Neural progenitor cell (in vitro differentiated cells): ENCODE measurements around the gene CLDN4. TPM values are rescaled to one million over a fixed set of nuclear protein-coding genes. Genes with fewer than 3 reads are reported as not detected.

ENCODE experiments used
- DNase-seq: peaks from one replicate; pipeline ENCODE4 v3.0.0-alpha.2; 2016; ENCODE audit warnings: low spot score
- H2AFZ ChIP-seq: fragments of 200-600 bp; sonication (generic); replicated peaks from 2 replicates; pipeline ENCODE4 v1.6.1; 2016; ENCODE audit warnings: antibody characterized with exemption
- H3F3A ChIP-seq: fragments of 200-600 bp; sonication (generic); 2 replicates; pipeline ENCODE4 v1.6.1; 2016; ENCODE audit warnings: antibody characterized with exemption, low read depth
- H3K27ac ChIP-seq: fragments of 200-600 bp; sonication (generic); 2 replicates; pipeline ENCODE4 v1.5.1; 2016; ENCODE audit warnings: mild to moderate bottlenecking
- H3K27me3 ChIP-seq: fragments of 200-600 bp; sonication (generic); 2 replicates; pipeline ENCODE4 v1.6.1; 2016; ENCODE audit warnings: mild to moderate bottlenecking, moderate library complexity
- H3K36me3 ChIP-seq: fragments of 200-600 bp; sonication (generic); 2 replicates; pipeline ENCODE4 v1.5.1; 2016
- H3K4me1 ChIP-seq: fragments of 200-600 bp; sonication (generic); 2 replicates; pipeline ENCODE4 v1.6.1; 2016; ENCODE audit warnings: mixed run types
- H3K4me2 ChIP-seq: fragments of 200-600 bp; sonication (generic); 2 replicates; pipeline ENCODE4 v1.6.1; 2016
- H3K4me3 ChIP-seq: fragments of 200-600 bp; sonication (generic); 2 replicates; pipeline ENCODE4 v1.5.1; 2016
- H3K79me2 ChIP-seq: fragments of 200-600 bp; sonication (generic); 2 replicates; pipeline ENCODE4 v1.6.1; 2016; ENCODE audit warnings: low read depth
- H3K9ac ChIP-seq: fragments of 200-600 bp; sonication (generic); 2 replicates; pipeline ENCODE4 v1.6.1; 2016
- H3K9me3 ChIP-seq: fragments of 200-600 bp; sonication (generic); 2 replicates; pipeline ENCODE4 v1.5.1; 2016; ENCODE audit warnings: low read depth
- H4K20me1 ChIP-seq: fragments of 200-600 bp; sonication (generic); 2 replicates; pipeline ENCODE4 v1.6.1; 2016; ENCODE audit warnings: low read depth
- H3K27ac Mint-ChIP-seq: 3 replicates; pipeline ENCODE4 v1.8.0; 2021; ENCODE audit warnings: mixed read lengths
- H3K27me3 Mint-ChIP-seq: 2 replicates; pipeline ENCODE4 v1.8.0; 2022; ENCODE audit warnings: low read depth, mild to moderate bottlenecking, inconsistent platforms, moderate library complexity, mixed read lengths; ENCODE audit not compliant: insufficient read depth
- H3K36me3 Mint-ChIP-seq: 3 replicates; pipeline ENCODE4 v1.8.0; 2021; ENCODE audit warnings: mixed read lengths
- H3K4me1 Mint-ChIP-seq: 3 replicates; pipeline ENCODE4 v1.8.0; 2021; ENCODE audit warnings: mixed read lengths
- H3K4me3 Mint-ChIP-seq: 3 replicates; pipeline ENCODE4 v1.8.0; 2021; ENCODE audit warnings: mild to moderate bottlenecking, moderate library complexity, mixed read lengths
- H3K9me3 Mint-ChIP-seq: 3 replicates; pipeline ENCODE4 v1.8.0; 2020; ENCODE audit warnings: mixed read lengths
- CTCF ChIP-seq: fragments of 200-600 bp; sonication (generic); IDR thresholded peaks from 2 replicates; pipeline ENCODE4 v1.5.1; 2017; ENCODE audit warnings: antibody characterized with exemption, mild to moderate bottlenecking
- EZH2 ChIP-seq: fragments of 200-600 bp; sonication (generic); IDR thresholded peaks from 2 replicates; pipeline ENCODE4 v1.6.1; 2017; ENCODE audit warnings: antibody characterized with exemption, mild to moderate bottlenecking, moderate library complexity
- EZH2phosphoT487 ChIP-seq: fragments of 200-600 bp; sonication (generic); IDR thresholded peaks from 2 replicates; pipeline ENCODE4 v1.6.1; 2017; ENCODE audit warnings: antibody characterized with exemption
- total RNA-seq: library from RNA; depleted of rRNA; stranded (reverse); fragments of >200 nt; gene quantifications from 2 replicates; pipeline ENCODE4 v1.2.3, GENCODE V29; 2015; ENCODE audit warnings: low replicate concordance

CLDN4 gene
- total RNA-seq, 1 donor from 2014 or later = not detected

- H3F3A ChIP-seq = no peaks in the 10 kb centered on the region
- H3K27me3 ChIP-seq = no peaks in the 10 kb centered on the region
- no peaks in the 10 kb centered on the region for H3K9me3 ChIP-seq
- no peak overlapping the region for H3K4me3 ChIP-seq
- no peak overlapping the region for H3K9ac ChIP-seq
- H3K4me1 ChIP-seq = no peaks in the 10 kb centered on the region
- H2AFZ ChIP-seq = no peak overlapping the region
- no peaks in the 10 kb centered on the region for H3K36me3 Mint-ChIP-seq
- DNase-seq = peak; percentile 73
- peaks cover 13% of the 10 kb centered on the region for H3K27me3 Mint-ChIP-seq
- H3K4me1 Mint-ChIP-seq = peaks cover 7% of the 10 kb centered on the region
- H3K79me2 ChIP-seq = no peaks in the 10 kb centered on the region
- no peaks in the 10 kb centered on the region for H3K36me3 ChIP-seq
- TF ChIP-seq CTCF (peak; percentile 73), EZH2phosphoT487 (no peak), EZH2 (no peak)
- no peaks in the 10 kb centered on the region for H4K20me1 ChIP-seq
- H3K9me3 Mint-ChIP-seq = peaks cover 2% of the 10 kb centered on the region
- no peak overlapping the region for H3K27ac ChIP-seq
- no peak overlapping the region for H3K4me2 ChIP-seq
- H3K4me3 Mint-ChIP-seq = peak overlapping the region; percentile 44
- no peak overlapping the region for H3K27ac Mint-ChIP-seq
These were observed 35.1 kb downstream of the CLDN4 start for GRCh38 chr7:73865738-73866445.

GRCh38 chr7:73866446-73866767 is 35.6 kb downstream of the CLDN4 start:
- H4K20me1 ChIP-seq = no peaks in the 10 kb centered on the region
- peaks cover 13% of the 10 kb centered on the region for H3K27me3 Mint-ChIP-seq
- peaks cover 2% of the 10 kb centered on the region for H3K9me3 Mint-ChIP-seq
- no peaks in the 10 kb centered on the region for H3K9me3 ChIP-seq
- H3K4me3 Mint-ChIP-seq = no peak overlapping the region
- H3K36me3 ChIP-seq = no peaks in the 10 kb centered on the region
- no peak overlapping the region for H3K9ac ChIP-seq
- H3K4me1 Mint-ChIP-seq = peaks cover 7% of the 10 kb centered on the region
- H3K4me3 ChIP-seq = no peak overlapping the region
- no peak overlapping the region for H2AFZ ChIP-seq
- H3K36me3 Mint-ChIP-seq = no peaks in the 10 kb centered on the region
- no peaks in the 10 kb centered on the region for H3K27me3 ChIP-seq
- H3K27ac ChIP-seq = no peak overlapping the region
- H3F3A ChIP-seq = no peaks in the 10 kb centered on the region
- TF ChIP-seq CTCF = no peak
- no peaks in the 10 kb centered on the region for H3K79me2 ChIP-seq
- H3K4me2 ChIP-seq = no peak overlapping the region
- H3K27ac Mint-ChIP-seq = no peak overlapping the region
- no peak for DNase-seq
- no peaks in the 10 kb centered on the region for H3K4me1 ChIP-seq

GRCh38 chr7:73869011-73869798 is 38.4 kb downstream of the CLDN4 start:
- H3K27me3 ChIP-seq = no peaks in the 10 kb centered on the region
- no peak overlapping the region for H3K4me3 Mint-ChIP-seq
- no peak overlapping the region for H2AFZ ChIP-seq
- no peak overlapping the region for H3K27ac Mint-ChIP-seq
- no peak overlapping the region for H3K27ac ChIP-seq
- H3K4me2 ChIP-seq = no peak overlapping the region
- peaks cover 15% of the 10 kb centered on the region for H3K27me3 Mint-ChIP-seq
- peaks cover 7% of the 10 kb centered on the region for H3K4me1 Mint-ChIP-seq
- H3K4me1 ChIP-seq = no peaks in the 10 kb centered on the region
- TF ChIP-seq CTCF = no peak
- TF ChIP-seq EZH2 = no peak
- no peak for TF ChIP-seq EZH2phosphoT487
- no peak for DNase-seq
- no peaks in the 10 kb centered on the region for H3K36me3 Mint-ChIP-seq
- H3K9me3 Mint-ChIP-seq = peaks cover 2% of the 10 kb centered on the region
- H3K36me3 ChIP-seq = no peaks in the 10 kb centered on the region
- no peaks in the 10 kb centered on the region for H3K79me2 ChIP-seq
- no peak overlapping the region for H3K4me3 ChIP-seq
- H3F3A ChIP-seq = no peaks in the 10 kb centered on the region
- H4K20me1 ChIP-seq = no peaks in the 10 kb centered on the region
- no peaks in the 10 kb centered on the region for H3K9me3 ChIP-seq
- no peak overlapping the region for H3K9ac ChIP-seq
